Large intestine (tissue), 3 donors: ENCODE measurements around the gene UBTD2. TPM values are rescaled to one million over a fixed set of nuclear protein-coding genes. Genes with fewer than 3 reads are reported as not detected.

Source experiments
- DNase-seq, 2 donors: peaks; one replicate each; pipeline versions ENCODE4 v3.0.0 to v3.0.0-alpha.2; 2013
- H3K27ac ChIP-seq: one replicate; pipeline ENCODE4 v1.5.1; 2013; ENCODE audit warnings: low read length
- H3K27me3 ChIP-seq: 2 replicates; pipeline ENCODE4 v1.6.1; 2013; ENCODE audit warnings: low read length; ENCODE audit not compliant: control insufficient read depth, insufficient read depth
- H3K36me3 ChIP-seq: 2 replicates; pipeline ENCODE4 v1.6.1; 2013; ENCODE audit warnings: low read length; ENCODE audit not compliant: control insufficient read depth, insufficient read depth
- H3K4me1 ChIP-seq: one replicate; pipeline ENCODE4 v1.6.1; 2013; ENCODE audit warnings: low read length; ENCODE audit not compliant: control insufficient read depth, insufficient read depth
- H3K4me3 ChIP-seq: one replicate; pipeline ENCODE4 v1.5.1; 2013; ENCODE audit warnings: low read length
- H3K9me3 ChIP-seq: one replicate; pipeline ENCODE4 v1.6.1; 2013; ENCODE audit warnings: mild to moderate bottlenecking, low read depth, low read length, moderate library complexity; ENCODE audit not compliant: control insufficient read depth
- WGBS: methylation state at CpG from one replicate; pipeline ENCODE4 v1.1.5; 2013; ENCODE audit warnings: low lambda C conversion rate; ENCODE audit not compliant: insufficient coverage; 5-methylcytosine and 5-hydroxymethylcytosine counted together
- polyA plus RNA-seq: library from polyadenylated mRNA; unstranded; fragments of 120-200 nt; gene quantifications from one replicate; pipeline ENCODE4 v1.2.1, GENCODE V29; 2013

Gene UBTD2
- polyA plus RNA-seq, 1 donor: 43.6 TPM

GRCh38 chr5:172312286-172312685 lies 28.7 kb upstream of the UBTD2 start:
- Histone ChIP-seq H3K36me3 (no peaks in the 10 kb centered on the region), H3K4me1 (peaks cover 7% of the 10 kb centered on the region), H3K27ac (no peak overlapping the region), H3K27me3 (no peaks in the 10 kb centered on the region), H3K4me3 (no peak overlapping the region), H3K9me3 (no peaks in the 10 kb centered on the region)
- no peak for DNase-seq
- WGBS: no CpG with 5 or more reads among the region's 1 CpG

GRCh38 chr5:172311605-172312004 lies 28.0 kb upstream of the UBTD2 start:
- H3K27ac ChIP-seq: no peak overlapping the region
- 80% methylated on average over 2 of the region's 4 CpGs for WGBS
- H3K36me3 ChIP-seq: no peaks in the 10 kb centered on the region
- no peak overlapping the region for H3K4me3 ChIP-seq
- DNase-seq: no peak
- no peaks in the 10 kb centered on the region for H3K27me3 ChIP-seq
- H3K9me3 ChIP-seq: no peaks in the 10 kb centered on the region
- H3K4me1 ChIP-seq: peaks cover 7% of the 10 kb centered on the region

- no peaks in the 10 kb centered on the region for H3K27me3 ChIP-seq
- H3K4me3 ChIP-seq: no peak overlapping the region
- no peaks in the 10 kb centered on the region for H3K36me3 ChIP-seq
- peaks cover 7% of the 10 kb centered on the region for H3K4me1 ChIP-seq
- no peak overlapping the region for H3K27ac ChIP-seq
- no CpG with 5 or more reads among the region's 7 CpGs for WGBS
- DNase-seq: no peak
- no peaks in the 10 kb centered on the region for H3K9me3 ChIP-seq
Observed at GRCh38 chr5:172311026-172311425, 27.5 kb upstream of the UBTD2 start.

- no peak for DNase-seq
- no peaks in the 10 kb centered on the region for H3K36me3 ChIP-seq
- WGBS: 88% methylated on average over 2 of the region's 2 CpGs
- no peaks in the 10 kb centered on the region for H3K4me1 ChIP-seq
- no peaks in the 10 kb centered on the region for H3K27me3 ChIP-seq
- no peak overlapping the region for H3K27ac ChIP-seq
- no peaks in the 10 kb centered on the region for H3K9me3 ChIP-seq
- H3K4me3 ChIP-seq: no peak overlapping the region
Observed at GRCh38 chr5:172305380-172305779, 21.8 kb upstream of the UBTD2 start.

- no CpG with 5 or more reads among the region's 3 CpGs for WGBS
- no peaks in the 10 kb centered on the region for H3K36me3 ChIP-seq
- H3K27ac ChIP-seq: no peak overlapping the region
- no peaks in the 10 kb centered on the region for H3K9me3 ChIP-seq
- no peak overlapping the region for H3K4me3 ChIP-seq
- no peaks in the 10 kb centered on the region for H3K4me1 ChIP-seq
- DNase-seq: no peak
- no peaks in the 10 kb centered on the region for H3K27me3 ChIP-seq
Observed at GRCh38 chr5:172303572-172304335, 20.2 kb upstream of the UBTD2 start.

GRCh38 chr5:172303162-172303561 lies 19.6 kb upstream of the UBTD2 start:
- Histone ChIP-seq H3K9me3 (no peaks in the 10 kb centered on the region), H3K27ac (no peak overlapping the region), H3K4me1 (no peaks in the 10 kb centered on the region), H3K36me3 (no peaks in the 10 kb centered on the region), H3K27me3 (no peaks in the 10 kb centered on the region), H3K4me3 (no peak overlapping the region)
- DNase-seq: no peak
- 100% methylated on average over 1 of the region's 5 CpGs for WGBS

- H3K27me3 ChIP-seq: no peaks in the 10 kb centered on the region
- H3K4me3 ChIP-seq: no peak overlapping the region
- no peaks in the 10 kb centered on the region for H3K36me3 ChIP-seq
- no peak overlapping the region for H3K27ac ChIP-seq
- no peak for DNase-seq
- no peaks in the 10 kb centered on the region for H3K4me1 ChIP-seq
- H3K9me3 ChIP-seq: no peaks in the 10 kb centered on the region
- WGBS: no CpG with 5 or more reads among the region's 9 CpGs
Observed at GRCh38 chr5:172302047-172302710, 18.6 kb upstream of the UBTD2 start.

GRCh38 chr5:172299916-172300439 lies 16.4 kb upstream of the UBTD2 start:
- H3K4me3 ChIP-seq: no peak overlapping the region
- H3K27me3 ChIP-seq: no peaks in the 10 kb centered on the region
- H3K9me3 ChIP-seq: no peaks in the 10 kb centered on the region
- H3K36me3 ChIP-seq: no peaks in the 10 kb centered on the region
- DNase-seq: peak in 1 of 2 donors; percentile 14
- no peak overlapping the region for H3K27ac ChIP-seq
- H3K4me1 ChIP-seq: no peaks in the 10 kb centered on the region
- WGBS: no CpG with 5 or more reads among the region's 2 CpGs

- Histone ChIP-seq H3K4me1 (no peaks in the 10 kb centered on the region), H3K36me3 (no peaks in the 10 kb centered on the region), H3K4me3 (no peak overlapping the region), H3K9me3 (no peaks in the 10 kb centered on the region), H3K27ac (no peak overlapping the region), H3K27me3 (no peaks in the 10 kb centered on the region)
- DNase-seq: no peak
Observed at GRCh38 chr5:172294831-172295230, 11.3 kb upstream of the UBTD2 start.

- H3K36me3 ChIP-seq: no peaks in the 10 kb centered on the region
- H3K27ac ChIP-seq: no peak overlapping the region
- H3K4me3 ChIP-seq: no peak overlapping the region
- DNase-seq: no peak
- H3K27me3 ChIP-seq: no peaks in the 10 kb centered on the region
- H3K9me3 ChIP-seq: no peaks in the 10 kb centered on the region
- H3K4me1 ChIP-seq: no peaks in the 10 kb centered on the region
- no CpG with 5 or more reads among the region's 2 CpGs for WGBS
Observed at GRCh38 chr5:172293745-172294342, 10.3 kb upstream of the UBTD2 start.
